Mononuclear cell (primary cell): ENCODE measurements around the gene TPCN1. TPM values are rescaled to one million over a fixed set of nuclear protein-coding genes. Genes with fewer than 3 reads are reported as not detected.

Experiments
- H3K27me3 ChIP-seq: 2 replicates; pipeline ENCODE4 v1.6.0; 2011; ENCODE audit warnings: low read length, control low read depth; ENCODE audit not compliant: insufficient read depth
- H3K4me1 ChIP-seq: 2 replicates; pipeline ENCODE4 v1.5.1; 2011; ENCODE audit warnings: mild to moderate bottlenecking, low read length, control low read depth; ENCODE audit not compliant: insufficient read depth
- H3K4me3 ChIP-seq: 2 replicates; pipeline ENCODE4 v1.5.1; 2011; ENCODE audit warnings: mild to moderate bottlenecking, low read length, moderate library complexity
- H3K9me3 ChIP-seq: 2 replicates; pipeline ENCODE4 v1.5.1; 2011; ENCODE audit warnings: low read depth, mild to moderate bottlenecking, control low read depth, low read length
- total RNA-seq: library from RNA; depleted of rRNA; stranded (reverse); fragments of >200 nt; gene quantifications from one replicate; pipeline ENCODE4 v1.2.3, GENCODE V29; 2012

The TPCN1 gene
- total RNA-seq, 1 donor, result 15.4 TPM

GRCh38 chr12:113239288-113239771, 18.1 kb downstream of the TPCN1 start:
- Histone ChIP-seq H3K9me3 (no peaks in the 10 kb centered on the region), H3K4me3 (no peak overlapping the region), H3K4me1 (peaks cover 78% of the 10 kb centered on the region), H3K27me3 (no peaks in the 10 kb centered on the region)

- no peaks in the 10 kb centered on the region for H3K9me3 ChIP-seq
- H3K4me3 ChIP-seq, result no peak overlapping the region
- peaks cover 75% of the 10 kb centered on the region for H3K4me1 ChIP-seq
- no peaks in the 10 kb centered on the region for H3K27me3 ChIP-seq
Measured at GRCh38 chr12:113239811-113240331, 18.6 kb downstream of the TPCN1 start.

DNA sequence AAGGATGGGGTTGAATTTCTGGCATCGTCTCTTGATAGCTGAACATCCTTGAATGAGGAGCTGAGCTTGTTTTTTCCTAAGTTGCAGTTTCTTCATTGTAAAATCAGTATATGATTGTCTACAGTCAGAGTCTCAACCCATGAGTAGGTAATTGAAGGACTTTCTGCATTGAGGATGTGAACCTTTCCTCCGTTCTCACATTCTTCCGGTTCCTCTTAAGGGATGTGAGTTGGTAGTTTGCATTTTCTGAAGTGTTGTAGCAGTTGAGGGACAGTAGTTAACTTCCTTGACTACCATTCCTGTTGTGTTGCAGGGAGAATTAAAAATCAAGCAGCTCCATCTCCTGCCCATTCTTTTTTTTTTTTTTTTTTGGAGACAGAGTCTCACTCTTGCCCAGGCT, 19.1 kb downstream of the TPCN1 start:
- no peaks in the 10 kb centered on the region for H3K9me3 ChIP-seq
- peaks cover 74% of the 10 kb centered on the region for H3K4me1 ChIP-seq
- no peak overlapping the region for H3K4me3 ChIP-seq
- no peaks in the 10 kb centered on the region for H3K27me3 ChIP-seq

DNA sequence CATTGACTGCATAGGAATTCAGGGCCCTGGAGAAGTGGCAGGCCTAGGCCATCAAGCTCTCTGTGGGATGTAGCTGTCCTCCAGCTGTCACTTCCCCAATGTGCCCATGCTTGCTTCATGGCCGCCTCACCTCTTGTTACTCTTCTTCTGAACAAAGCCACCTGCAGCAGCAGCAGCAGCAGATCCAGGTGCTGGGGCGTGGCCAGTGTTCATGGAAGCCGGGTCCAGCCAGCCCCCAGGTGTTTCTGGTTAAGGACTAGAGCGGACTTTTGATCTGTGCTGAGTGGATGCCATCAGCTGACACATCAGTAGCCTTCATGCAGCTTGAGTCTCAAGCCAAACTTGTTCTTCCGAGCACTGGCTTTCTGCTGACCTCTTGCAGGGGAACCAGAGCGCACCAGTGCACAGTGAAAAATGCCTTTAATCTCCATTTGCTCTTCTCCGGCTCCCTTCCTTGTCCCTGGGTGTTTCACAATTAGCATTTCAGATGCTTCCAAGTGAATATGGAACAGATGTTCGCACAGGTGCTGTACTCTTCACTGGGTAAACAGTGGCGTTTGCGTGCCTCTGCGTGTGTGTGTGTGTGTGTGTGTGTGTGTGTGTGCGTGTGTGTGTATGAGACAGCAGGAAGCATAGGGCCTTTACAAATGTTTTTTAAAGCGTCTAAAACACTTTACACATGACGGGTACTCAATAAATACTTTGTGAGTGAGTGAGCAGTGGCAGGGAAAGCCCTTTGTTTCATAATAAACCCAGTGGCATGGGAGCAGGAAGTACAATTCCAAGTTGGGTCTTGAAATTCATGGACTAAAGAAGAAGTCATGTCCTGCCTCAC, 20.1 kb downstream of the TPCN1 start:
- peaks cover 64% of the 10 kb centered on the region for H3K4me1 ChIP-seq
- H3K4me3 ChIP-seq, result no peak overlapping the region
- no peaks in the 10 kb centered on the region for H3K9me3 ChIP-seq
- H3K27me3 ChIP-seq, result no peaks in the 10 kb centered on the region

DNA sequence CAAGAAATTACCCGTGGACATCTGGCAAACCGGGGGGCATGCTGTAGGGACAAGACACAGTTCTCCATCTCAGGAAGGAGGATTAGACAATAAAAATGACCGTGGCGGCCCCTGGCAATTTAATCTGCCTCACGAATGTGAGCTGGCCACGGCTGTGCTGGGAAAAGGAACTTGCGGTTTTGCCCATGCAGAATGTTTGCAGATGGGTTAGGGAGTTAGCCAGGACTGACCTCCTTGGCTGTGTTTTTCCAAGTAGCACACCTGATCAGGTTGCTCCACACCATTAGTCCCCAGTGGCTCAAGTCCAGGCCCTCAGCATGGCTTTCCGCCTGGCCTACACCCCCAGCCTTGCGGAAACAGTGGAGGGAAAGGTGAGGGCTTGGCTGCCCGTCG, 20.8 kb downstream of the TPCN1 start:
- Histone ChIP-seq H3K4me1 (peaks cover 58% of the 10 kb centered on the region), H3K9me3 (no peaks in the 10 kb centered on the region), H3K4me3 (no peak overlapping the region), H3K27me3 (no peaks in the 10 kb centered on the region)

GRCh38 chr12:113242560-113242959, 21.3 kb downstream of the TPCN1 start:
- H3K27me3 ChIP-seq, result no peaks in the 10 kb centered on the region
- H3K4me3 ChIP-seq, result no peak overlapping the region
- peaks cover 53% of the 10 kb centered on the region for H3K4me1 ChIP-seq
- H3K9me3 ChIP-seq, result no peaks in the 10 kb centered on the region

- no peaks in the 10 kb centered on the region for H3K27me3 ChIP-seq
- H3K4me1 ChIP-seq, result peaks cover 38% of the 10 kb centered on the region
- no peak overlapping the region for H3K4me3 ChIP-seq
- no peaks in the 10 kb centered on the region for H3K9me3 ChIP-seq
Measured at GRCh38 chr12:113244047-113244460, 22.8 kb downstream of the TPCN1 start.

DNA sequence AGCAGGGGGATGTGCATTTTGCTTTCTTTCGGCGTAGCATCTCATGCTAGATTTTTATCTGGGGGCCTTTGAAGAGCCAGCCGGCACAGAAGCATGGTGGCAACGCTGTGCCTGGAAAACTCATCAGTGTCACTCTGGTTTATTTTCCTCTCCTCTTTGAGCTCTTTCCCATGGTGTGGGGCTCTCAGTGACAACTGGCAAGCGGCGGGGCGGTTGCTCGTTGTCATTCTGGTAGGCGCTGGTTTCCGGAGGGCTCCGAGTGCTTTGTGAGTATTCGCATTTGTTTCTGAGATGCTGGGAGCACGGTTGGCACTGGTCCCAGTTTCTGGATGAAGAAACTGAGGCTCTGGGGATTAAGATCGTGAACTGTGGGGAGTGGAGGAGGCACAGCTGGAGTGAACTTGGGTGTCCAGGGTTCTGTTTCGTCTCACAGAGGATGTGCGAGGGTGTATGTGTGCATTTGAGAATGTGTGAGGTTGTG, 23.3 kb downstream of the TPCN1 start:
- Histone ChIP-seq H3K9me3 (no peaks in the 10 kb centered on the region), H3K4me1 (peaks cover 33% of the 10 kb centered on the region), H3K4me3 (no peak overlapping the region), H3K27me3 (no peaks in the 10 kb centered on the region)

DNA sequence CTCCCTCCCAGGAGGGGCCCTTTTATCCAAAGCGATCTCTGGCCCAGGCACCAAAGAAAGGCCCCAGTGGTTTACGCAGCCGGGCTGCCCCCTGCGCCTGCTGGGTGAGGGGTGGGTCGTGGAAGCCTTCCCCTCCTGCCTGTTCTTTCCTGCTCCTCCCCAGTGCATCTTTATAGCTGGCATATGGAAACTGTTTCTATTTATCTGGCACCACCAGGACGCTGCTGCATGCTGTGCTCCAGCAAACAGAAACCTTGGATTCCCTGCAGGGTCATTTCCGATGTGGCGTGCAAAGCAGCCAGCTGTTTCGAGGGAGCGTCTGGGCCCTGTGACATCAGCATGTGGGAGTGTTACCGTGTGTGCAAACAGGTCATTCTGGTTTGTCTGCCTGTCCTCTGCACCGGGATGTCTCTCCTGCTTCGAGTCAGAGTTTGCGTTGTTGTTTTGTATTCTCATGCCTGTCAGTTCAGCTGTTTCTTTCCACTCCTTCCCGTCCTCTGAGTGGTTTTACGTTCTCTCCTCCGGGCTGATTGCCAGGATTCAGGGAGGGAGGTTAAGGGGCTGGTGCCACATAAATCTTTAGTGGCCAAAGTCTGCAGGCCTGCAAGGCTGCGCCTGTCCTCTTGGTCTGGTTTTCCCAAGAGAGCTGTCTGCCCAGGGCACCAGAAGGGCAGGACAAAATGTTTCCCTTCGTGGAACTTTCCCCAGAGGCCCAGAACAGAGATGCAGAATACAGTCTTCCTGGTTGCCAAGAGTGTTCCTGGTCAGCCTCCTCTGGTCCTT, 24.6 kb downstream of the TPCN1 start:
- H3K4me1 ChIP-seq, result peaks cover 19% of the 10 kb centered on the region
- no peaks in the 10 kb centered on the region for H3K27me3 ChIP-seq
- no peak overlapping the region for H3K4me3 ChIP-seq
- H3K9me3 ChIP-seq, result no peaks in the 10 kb centered on the region

DNA sequence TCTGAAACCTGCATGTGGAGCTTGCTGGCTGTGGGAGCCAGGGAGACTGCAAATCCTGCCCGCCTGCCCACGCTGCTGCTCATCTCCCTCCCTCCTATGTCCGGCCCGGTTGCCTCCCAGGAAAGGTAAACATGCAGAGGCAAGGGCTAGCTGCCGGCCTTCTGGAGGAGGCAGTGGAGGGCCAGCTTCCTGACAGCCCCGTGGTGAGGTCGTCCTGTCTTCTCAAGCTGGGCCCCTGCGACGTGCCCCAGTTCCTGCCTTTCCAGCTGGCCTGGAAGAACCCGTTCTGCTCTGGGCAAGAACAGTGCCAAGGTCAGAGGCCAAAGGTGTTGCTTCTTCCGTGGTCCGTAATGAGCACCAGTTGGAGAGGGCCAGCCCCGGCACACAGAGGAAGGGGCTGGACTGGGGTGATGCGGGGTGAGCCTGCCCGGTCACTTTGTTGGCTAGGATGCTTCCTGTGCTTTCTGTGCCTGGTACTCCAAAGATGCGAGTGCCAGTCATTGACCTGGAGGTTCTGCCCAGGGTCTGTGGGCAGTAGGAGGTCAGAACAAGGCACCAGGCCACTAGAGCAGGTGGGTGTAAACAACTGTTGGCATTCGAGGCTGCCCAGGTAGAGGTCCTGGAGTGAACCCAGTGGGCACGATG, 25.3 kb downstream of the TPCN1 start:
- H3K27me3 ChIP-seq, result no peaks in the 10 kb centered on the region
- no peaks in the 10 kb centered on the region for H3K9me3 ChIP-seq
- no peak overlapping the region for H3K4me3 ChIP-seq
- peaks cover 12% of the 10 kb centered on the region for H3K4me1 ChIP-seq

- H3K27me3 ChIP-seq, result no peaks in the 10 kb centered on the region
- no peaks in the 10 kb centered on the region for H3K9me3 ChIP-seq
- peaks cover 4% of the 10 kb centered on the region for H3K4me1 ChIP-seq
- H3K4me3 ChIP-seq, result no peak overlapping the region
Measured at GRCh38 chr12:113247123-113248050, 26.1 kb downstream of the TPCN1 start.

- Histone ChIP-seq H3K27me3 (no peaks in the 10 kb centered on the region), H3K4me3 (no peak overlapping the region), H3K9me3 (peaks cover 6% of the 10 kb centered on the region), H3K4me1 (no peaks in the 10 kb centered on the region)
Measured at GRCh38 chr12:113248051-113248825, 27.0 kb downstream of the TPCN1 start.

DNA sequence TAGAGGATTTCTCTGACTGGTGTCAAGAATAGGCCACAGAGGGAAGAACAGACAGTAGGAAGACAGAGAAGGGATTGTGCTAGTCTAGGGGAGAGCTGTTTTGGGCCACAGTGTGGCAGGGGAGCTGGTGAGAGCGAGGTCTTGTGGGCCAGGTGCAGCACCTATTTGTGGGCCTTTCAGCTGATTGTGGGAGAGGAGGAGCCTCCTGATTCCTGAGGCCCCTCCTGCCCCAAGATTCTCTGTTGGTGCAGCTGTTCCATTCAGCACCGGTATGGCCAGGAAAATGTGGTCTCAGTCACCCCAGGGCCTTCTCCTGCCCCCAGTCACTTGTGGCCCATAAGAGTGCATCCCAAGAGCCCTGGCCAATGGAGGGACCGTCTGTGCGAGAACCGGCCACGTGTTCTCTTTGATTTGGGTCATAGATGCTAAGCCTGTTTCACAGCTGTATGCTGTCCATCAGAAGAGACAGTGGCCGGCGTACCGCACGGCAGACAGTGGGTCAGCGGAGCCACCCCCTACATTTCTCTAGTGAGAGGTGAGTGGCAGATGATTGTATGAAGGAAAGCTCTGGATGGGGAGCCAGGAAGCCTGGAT, 27.7 kb downstream of the TPCN1 start:
- Histone ChIP-seq H3K9me3 (peaks cover 13% of the 10 kb centered on the region), H3K27me3 (no peaks in the 10 kb centered on the region), H3K4me1 (no peaks in the 10 kb centered on the region), H3K4me3 (no peak overlapping the region)
